Mesenteric fat pad (tissue), 1 donor: Measurements from ENCODE around the gene RDH12. TPM values are rescaled to one million over a fixed set of nuclear protein-coding genes. Genes with fewer than 3 reads are reported as not detected.
"Not testable (repeated sequence)": the region's sequence is repeated elsewhere in the genome, so short reads cannot be mapped to it uniquely, and the experiment has no call there.

Experiments used
- DNase-seq: peaks from one replicate; pipeline ENCODE4 v3.0.0-alpha.2; 2020; ENCODE audit warnings: low spot score
- long read RNA-seq: library from polyadenylated mRNA; unstranded; transcript quantifications from one replicate; pipeline ENCODE4 v2.0.0, GENCODE V29; 2020
- total RNA-seq: library from RNA; stranded (reverse); fragmentation: NEBNext Ultra II Directional; extraction: Animal tissue kit (Norgen Biotek cat#: 25700); gene quantifications from one replicate; pipeline ENCODE4 v1.2.1, GENCODE V29; 2021
- donor health status: DM: yes; HTN: yes; CAD: no.

The RDH12 gene
- not detected for total RNA-seq
- long read RNA-seq, partial matches to known transcripts, result 0 of 1 reads
- long read RNA-seq, other reads (novel, unspliced or antisense), result 1 of 1 reads

- not testable (repeated sequence) for DNase-seq
Measured at GRCh38 chr14:67701492-67701891, at the start of gene RDH12. Gene RDH12 (plus strand): TSS chr14:67701886. CDS start chr14:67722643, 20,757 bp downstream.

- DNase-seq, result no peak
Measured at GRCh38 chr14:67652189-67652588, 49.5 kb upstream of the RDH12 start.

GRCh38 chr14:67653651-67654280 is 47.9 kb upstream of the RDH12 start:
- no peak for DNase-seq

GRCh38 chr14:67663633-67664032 is 38.1 kb upstream of the RDH12 start:
- no peak for DNase-seq

- no peak for DNase-seq
Measured at GRCh38 chr14:67665868-67666267, 35.8 kb upstream of the RDH12 start.

- DNase-seq, result no peak
Measured at GRCh38 chr14:67666750-67667449, 34.8 kb upstream of the RDH12 start.

- DNase-seq, result no peak
Measured at GRCh38 chr14:67668559-67668958, 33.1 kb upstream of the RDH12 start.

- DNase-seq, result no peak
Measured at GRCh38 chr14:67673451-67673850, 28.2 kb upstream of the RDH12 start.

- peak; percentile 91 for DNase-seq
Measured at GRCh38 chr14:67674139-67674479, 27.6 kb upstream of the RDH12 start.

GRCh38 chr14:67674480-67675218 is 27.0 kb upstream of the RDH12 start, which contains the start of gene VTI1B:
Gene VTI1B (minus strand): TSS chr14:67674632. CDS start chr14:67674489, 143 bp downstream.
- DNase-seq, result peak; percentile 92

- no peak for DNase-seq
Measured at GRCh38 chr14:67675219-67675582, 26.5 kb upstream of the RDH12 start.

- DNase-seq, result no peak
Measured at GRCh38 chr14:67679006-67679405, 22.7 kb upstream of the RDH12 start.

- DNase-seq, result no peak
Measured at GRCh38 chr14:67680121-67680602, 21.5 kb upstream of the RDH12 start.

- no peak for DNase-seq
Measured at GRCh38 chr14:67680941-67681340, 20.7 kb upstream of the RDH12 start.

GRCh38 chr14:67683842-67684241 is 17.8 kb upstream of the RDH12 start:
- no peak for DNase-seq

GRCh38 chr14:67690011-67690410 is 11.7 kb upstream of the RDH12 start:
- DNase-seq, result no peak

GRCh38 chr14:67694791-67695393 is 6.8 kb upstream of the RDH12 start:
- no peak for DNase-seq

GRCh38 chr14:67695394-67695949 is 6.2 kb upstream of the RDH12 start, which contains the start of gene RDH11:
Gene RDH11 (minus strand): TSS chr14:67695764. CDS start chr14:67695703, 61 bp downstream.
- DNase-seq, result peak; percentile 93

- DNase-seq, result no peak
Measured at GRCh38 chr14:67697006-67697405, 4.7 kb upstream of the RDH12 start.

GRCh38 chr14:67698179-67698578 is 3.5 kb upstream of the RDH12 start:
- DNase-seq, result no peak

GRCh38 chr14:67703997-67704396 is 2.3 kb downstream of the RDH12 start:
- DNase-seq, result no peak
